Mammary epithelial cell (primary cell): ENCODE data around the gene SMIM12.

Experiments
- EZH2 ChIP-seq: IDR thresholded peaks from 2 replicates; pipeline ENCODE4 v1.6.1; 2012; ENCODE audit warnings: low read length, inconsistent platforms, borderline replicate concordance
- TF ChIP-seq, protein P1 (sequence below), 2 donors: IDR thresholded peaks in 1 of 2; conservative IDR thresholded peaks in 1 of 2; 2 replicates each; pipeline ENCODE4 v1.5.1; 2011 to 2012; ENCODE audit warnings: inconsistent platforms in 2 of 2, low read length in 2 of 2, mild to moderate bottlenecking in 2 of 2, control low read depth in 1 of 2, low read depth in 1 of 2; ENCODE audit not compliant: insufficient read depth in 1 of 2; ENCODE audit errors: extremely low read depth in 1 of 2

DNA sequence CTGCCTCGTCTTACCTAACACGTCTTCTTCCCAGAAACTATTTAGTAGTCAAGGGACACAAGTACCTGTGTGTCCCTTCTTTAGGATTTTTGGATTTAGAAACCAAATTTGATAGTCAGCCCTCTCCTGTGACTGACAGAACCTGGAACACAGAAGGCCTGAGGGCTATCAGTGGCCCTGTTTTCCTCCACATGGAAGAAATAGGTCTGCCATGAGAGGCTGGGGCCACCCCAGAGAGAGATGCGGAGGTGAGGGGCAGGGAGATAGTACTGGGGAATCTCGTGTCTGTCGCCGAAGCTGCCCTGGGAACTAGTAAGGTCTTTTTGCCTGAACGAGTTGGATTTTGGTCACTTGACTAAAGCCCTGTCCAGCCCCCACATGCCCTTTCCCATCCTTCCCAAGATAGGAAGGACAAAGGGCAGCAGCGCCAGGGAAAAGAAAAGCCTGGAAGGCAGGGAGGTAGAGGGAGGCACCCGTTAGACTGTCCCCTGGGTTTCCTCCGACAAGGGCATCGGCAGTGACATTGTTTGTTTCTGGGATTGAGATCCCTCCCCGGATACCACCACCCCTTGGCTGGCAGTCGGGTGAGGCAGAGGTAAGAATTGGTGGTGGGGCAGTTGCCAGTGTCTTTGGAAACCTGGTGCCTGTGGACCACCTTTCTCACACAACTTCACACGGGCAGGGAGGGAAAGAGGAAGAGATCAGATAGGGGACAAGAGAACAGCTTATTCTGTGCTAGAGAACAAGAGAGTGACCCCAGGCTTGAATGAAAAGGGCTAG lies 19.8 kb downstream of the SMIM12 start:
- TF ChIP-seq, protein P1, sequence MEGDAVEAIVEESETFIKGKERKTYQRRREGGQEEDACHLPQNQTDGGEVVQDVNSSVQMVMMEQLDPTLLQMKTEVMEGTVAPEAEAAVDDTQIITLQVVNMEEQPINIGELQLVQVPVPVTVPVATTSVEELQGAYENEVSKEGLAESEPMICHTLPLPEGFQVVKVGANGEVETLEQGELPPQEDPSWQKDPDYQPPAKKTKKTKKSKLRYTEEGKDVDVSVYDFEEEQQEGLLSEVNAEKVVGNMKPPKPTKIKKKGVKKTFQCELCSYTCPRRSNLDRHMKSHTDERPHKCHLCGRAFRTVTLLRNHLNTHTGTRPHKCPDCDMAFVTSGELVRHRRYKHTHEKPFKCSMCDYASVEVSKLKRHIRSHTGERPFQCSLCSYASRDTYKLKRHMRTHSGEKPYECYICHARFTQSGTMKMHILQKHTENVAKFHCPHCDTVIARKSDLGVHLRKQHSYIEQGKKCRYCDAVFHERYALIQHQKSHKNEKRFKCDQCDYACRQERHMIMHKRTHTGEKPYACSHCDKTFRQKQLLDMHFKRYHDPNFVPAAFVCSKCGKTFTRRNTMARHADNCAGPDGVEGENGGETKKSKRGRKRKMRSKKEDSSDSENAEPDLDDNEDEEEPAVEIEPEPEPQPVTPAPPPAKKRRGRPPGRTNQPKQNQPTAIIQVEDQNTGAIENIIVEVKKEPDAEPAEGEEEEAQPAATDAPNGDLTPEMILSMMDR (conservative IDR thresholded peaks at IDR 0.05 in 1 of 2, IDR thresholded peaks at IDR 0.05 in 1 of 2; ENCODE audit: extremely low read depth in 1 of 2, insufficient read depth in 1 of 2, low read depth in 1 of 2, low read length in 2 of 2) = no peak
- no peak for TF ChIP-seq EZH2
